ENCODE data around the gene PKMYT1.

The PKMYT1 gene

DNA sequence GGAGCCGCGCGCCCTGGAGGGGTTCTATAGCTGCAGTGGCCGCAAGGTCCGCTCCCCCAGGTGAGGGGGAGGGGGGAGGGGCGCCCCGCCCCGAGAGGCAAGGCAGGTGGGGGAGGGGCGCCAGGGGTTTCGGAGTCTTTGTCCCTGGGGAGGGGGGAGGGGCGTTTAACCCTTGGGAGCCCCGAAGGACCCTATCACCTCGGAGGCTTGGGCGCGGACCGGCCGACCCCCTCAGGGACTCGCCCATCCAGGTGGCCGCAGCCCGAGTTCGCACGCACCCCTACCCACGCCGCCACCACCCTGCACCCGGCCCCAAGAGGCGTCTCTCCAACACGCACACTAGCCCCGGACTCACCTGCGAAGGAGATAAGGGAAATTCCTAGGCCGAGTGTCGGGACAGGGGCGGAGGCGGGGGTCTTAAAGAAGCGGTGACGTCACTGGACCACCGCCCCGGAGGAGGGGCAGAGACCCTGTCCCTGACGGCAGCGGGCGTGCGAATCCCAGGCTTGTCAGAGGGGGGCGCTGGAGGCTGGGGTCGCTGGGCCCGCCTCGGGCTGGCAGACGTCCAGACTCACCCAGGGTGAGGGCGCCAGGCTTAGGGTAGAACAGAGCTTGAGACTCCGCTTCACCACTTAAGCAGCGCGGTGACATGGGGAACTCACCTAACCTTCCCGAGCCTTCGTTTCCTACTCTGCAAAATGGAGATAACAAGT, 37.7 kb upstream of the PKMYT1 start, which contains the start of gene CLDN6:
TSS of gene CLDN6 (minus strand) at position 390 of the 713 bp plus-strand sequence. CDS start 2,162 bp downstream, outside the sequence.
- no peak for DNase-seq

DNA sequence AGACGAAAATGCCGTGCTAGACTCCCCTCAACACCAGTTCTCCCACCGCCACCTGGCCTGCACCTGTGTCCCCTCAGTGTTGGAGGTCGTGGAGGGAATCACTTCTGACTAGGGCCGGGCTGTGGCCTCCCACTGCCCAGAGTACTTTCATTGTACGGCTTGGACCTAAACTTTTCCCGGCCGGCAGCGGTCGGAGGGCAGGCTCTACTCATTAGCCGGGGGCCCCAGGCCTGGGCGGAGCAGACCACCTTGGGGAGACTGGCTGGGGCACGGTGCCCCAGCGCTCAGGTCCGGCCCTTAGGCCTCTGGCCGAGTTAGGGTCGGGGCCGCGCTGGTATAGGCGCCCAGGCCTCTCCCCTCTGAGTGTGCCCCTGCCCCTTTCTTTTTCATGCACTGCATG, 37.1 kb upstream of the PKMYT1 start:
- no peak for DNase-seq

DNA sequence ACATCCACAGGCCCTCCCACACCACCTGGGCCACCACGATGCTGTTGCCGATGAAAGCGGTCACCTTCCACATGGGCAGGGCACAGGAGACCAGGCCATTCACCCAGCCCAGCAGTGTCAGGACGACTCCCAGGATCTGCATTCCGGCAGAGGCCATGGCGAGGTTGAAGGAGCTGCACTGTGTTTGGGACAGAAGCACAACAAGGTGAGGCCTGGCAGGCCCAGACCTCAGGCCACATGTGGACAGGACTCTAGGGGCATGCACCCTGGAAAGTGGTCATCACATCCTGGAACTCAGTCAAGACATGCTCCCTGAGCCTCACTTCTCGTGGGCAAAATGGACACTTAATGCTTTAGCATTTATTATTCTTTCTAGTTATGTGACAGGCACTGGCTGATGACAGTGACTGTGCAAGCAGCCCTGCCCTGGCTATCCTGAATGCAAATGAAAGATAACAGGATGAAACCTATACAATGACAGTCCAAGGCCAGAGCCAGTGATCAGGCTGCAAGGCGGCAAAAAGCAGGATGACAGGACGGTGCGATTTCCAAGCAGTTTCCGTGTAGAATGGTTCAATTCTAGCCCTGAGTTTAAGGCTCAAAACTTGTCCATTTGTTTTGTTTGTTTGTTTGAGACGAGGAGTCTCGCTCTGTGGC, 35.7 kb upstream of the PKMYT1 start:
- no peak for DNase-seq

- no peak for DNase-seq
Measured at GRCh38 chr16:3014971-3015370, 34.7 kb upstream of the PKMYT1 start.

DNA sequence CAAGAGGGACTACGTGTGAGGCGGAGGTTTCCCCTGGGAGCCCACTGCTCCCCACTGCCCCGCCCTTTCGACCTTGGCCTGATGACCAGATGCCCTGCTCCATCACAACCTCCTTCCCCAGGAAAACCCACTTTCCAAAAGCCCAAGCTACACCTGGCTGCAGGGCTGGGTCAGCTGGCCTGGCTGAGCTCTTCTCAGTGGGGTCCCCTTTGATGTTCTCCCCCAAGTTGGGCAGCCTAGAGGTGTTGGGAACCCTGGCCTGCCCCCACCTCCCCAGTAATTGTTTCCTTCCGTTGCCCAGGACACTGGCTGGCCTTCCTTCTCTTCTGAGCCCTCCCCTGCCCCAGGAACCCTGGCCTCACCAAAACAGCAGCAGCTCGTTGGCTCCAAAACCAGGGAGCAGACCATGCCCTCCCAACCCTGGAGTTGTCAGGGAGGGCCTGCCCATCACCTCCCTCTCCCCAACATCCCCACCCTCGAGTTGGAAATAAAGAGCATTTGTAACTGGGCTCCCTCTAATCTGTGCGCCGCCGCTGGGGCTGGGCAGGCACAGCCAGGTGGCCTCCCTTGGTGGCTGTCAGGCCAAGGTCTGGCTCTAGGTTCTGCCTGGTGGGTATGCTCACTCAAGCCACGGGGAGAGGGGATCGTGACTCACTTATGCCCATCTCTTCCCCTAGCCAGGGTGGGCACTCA, 33.9 kb upstream of the PKMYT1 start:
- no peak for DNase-seq

GRCh38 chr16:3013491-3013951, 33.3 kb upstream of the PKMYT1 start:
- DNase-seq = no peak

GRCh38 chr16:3012828-3013420, 32.7 kb upstream of the PKMYT1 start, which contains the start of gene CLDN9:
TSS of gene CLDN9 (plus strand) at chr16:3012923. CDS start at chr16:3013363, 440 bp downstream.
- DNase-seq = no peak

GRCh38 chr16:3012246-3012645, 32.0 kb upstream of the PKMYT1 start:
- DNase-seq = no peak

DNA sequence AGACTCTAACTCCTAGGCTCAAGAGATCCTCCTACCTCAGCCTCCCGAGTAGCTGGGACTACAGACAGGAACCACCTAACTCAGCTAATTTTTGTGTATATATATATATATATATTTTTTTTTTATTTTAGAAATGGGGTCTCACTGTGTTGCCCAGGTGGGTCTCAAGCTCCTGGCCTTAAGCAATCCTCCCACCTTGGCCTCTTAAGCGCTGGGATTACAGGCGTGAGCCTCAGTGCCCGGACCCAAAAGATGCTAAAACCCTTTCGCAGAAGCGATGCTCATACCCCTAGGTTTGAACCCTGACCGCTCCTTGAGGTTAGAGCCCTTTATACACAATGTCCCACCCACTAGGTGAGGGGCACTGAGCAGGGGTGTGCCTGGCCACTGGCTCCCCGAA, 30.3 kb upstream of the PKMYT1 start:
- DNase-seq = no peak

- DNase-seq = no peak
Measured at GRCh38 chr16:3009568-3010390, 29.5 kb upstream of the PKMYT1 start.

DNA sequence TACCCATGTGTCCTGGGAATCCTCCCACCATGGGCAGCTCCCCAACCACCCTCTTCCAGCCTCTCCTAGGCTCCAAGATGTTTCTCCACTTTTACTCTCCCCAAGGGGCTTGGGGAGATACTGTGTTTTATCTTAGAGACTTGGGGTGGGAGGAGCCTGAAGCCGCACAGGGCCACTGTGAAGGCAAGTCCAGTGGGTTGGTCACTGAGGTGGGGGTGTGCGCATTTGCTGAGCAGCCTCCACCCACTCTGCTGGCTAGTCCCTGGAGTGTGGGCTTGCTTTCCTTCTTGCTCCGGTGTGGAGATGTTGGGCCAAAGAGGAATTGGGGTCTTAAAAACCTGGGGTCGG, 28.4 kb upstream of the PKMYT1 start:
- DNase-seq = no peak

- DNase-seq = no peak
Measured at GRCh38 chr16:3007957-3008689, 27.9 kb upstream of the PKMYT1 start.

- no peak for DNase-seq
Measured at GRCh38 chr16:3007059-3007956, 27.1 kb upstream of the PKMYT1 start.

GRCh38 chr16:3004781-3005284, 24.6 kb upstream of the PKMYT1 start:
- DNase-seq = no peak

DNA sequence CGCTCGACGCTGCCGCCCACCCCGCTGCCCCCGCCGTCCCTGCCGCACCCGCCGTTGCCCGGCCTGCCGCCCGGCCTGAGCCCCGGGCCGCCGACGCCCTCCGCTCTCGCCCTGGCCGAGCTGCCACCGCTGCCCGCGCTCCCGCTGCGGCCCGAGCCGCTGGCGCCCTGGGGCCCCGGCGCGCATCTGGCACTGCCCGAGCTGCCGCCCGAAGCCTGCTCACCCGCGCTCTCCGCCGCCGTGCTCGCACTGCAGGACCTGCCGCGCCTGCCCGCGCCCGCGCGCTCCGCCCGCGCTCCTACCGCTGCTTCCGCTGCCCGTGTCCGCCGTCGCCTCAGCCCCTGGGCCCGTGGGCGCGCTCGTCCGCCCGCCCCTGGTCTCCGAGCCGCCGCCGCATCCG, 24.1 kb upstream of the PKMYT1 start:
- no peak for DNase-seq

DNA sequence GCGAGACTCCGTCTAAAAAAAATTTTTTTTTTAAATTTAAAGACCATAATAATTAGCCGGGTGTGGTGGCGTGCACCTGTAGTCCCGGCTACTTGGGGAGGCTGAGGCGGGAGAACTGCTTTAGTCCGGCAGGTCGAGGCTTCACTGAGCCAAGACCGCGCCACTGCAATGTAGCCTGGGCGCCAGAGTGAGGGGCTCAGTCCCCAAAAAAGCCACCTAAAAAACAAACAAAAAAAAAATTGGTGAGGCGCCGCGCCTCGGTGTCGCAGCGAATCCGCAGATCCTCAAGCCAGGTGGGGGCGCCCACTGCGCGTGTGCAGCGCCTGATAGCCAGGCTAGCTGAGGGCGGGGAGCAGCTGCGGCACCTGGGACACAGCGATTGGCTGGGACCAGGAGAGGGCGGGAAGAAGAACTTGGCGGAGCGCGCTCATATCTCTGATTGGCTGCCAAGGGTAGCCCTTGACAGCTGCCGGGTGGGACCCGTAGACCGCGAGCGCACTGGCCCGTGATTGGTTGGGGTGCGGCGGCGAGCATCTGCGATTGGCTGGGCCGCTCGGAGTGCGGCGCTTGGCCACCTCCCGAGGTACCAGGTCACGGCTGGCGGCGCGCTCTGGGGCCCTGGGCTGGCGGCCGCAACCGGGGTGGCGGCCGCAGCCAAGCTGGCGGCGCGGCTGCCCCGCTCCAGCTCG, 23.5 kb upstream of the PKMYT1 start:
- peak; percentile 96 for DNase-seq

GRCh38 chr16:3001316-3001715, 21.1 kb upstream of the PKMYT1 start:
- DNase-seq = no peak

DNA sequence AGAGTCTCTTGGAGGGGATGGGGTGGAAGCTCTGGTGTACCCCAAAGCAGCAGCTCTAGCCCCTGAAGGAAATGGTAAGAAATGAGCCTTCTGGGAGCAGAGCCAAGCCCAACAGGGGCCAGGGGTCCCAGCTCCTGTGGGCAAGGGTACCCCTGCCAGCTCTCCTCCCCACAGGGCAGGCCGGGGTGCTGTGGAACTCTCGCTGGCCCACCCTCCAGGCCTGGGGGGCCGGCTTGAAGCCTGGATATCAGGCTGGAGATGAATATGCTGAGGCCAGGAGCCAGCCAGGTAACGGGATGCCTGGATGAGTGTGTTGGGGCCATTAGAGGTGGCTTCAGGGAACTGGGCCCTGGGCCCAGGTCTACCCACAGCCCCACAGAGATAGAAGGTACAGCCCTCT, 20.3 kb upstream of the PKMYT1 start:
- no peak for DNase-seq

GRCh38 chr16:2999929-3000328, 19.7 kb upstream of the PKMYT1 start:
- no peak for DNase-seq

- DNase-seq = no peak
Measured at GRCh38 chr16:2996298-2996697, 16.1 kb upstream of the PKMYT1 start.
